SU-DHL-6 (cell line): ENCODE measurements around the gene P2RY8.

ENCODE experiments used
- H2AFZ ChIP-seq: fragments of 200-600 bp; sonication (generic); 2 replicates; pipeline ENCODE4 v1.6.1; 2014; ENCODE audit warnings: low read depth, mild to moderate bottlenecking, moderate library complexity, mixed read lengths, antibody characterized with exemption, low read length; ENCODE audit not compliant: severe bottlenecking
- H3F3A ChIP-seq: fragments of 200-600 bp; shearing (Covaris generic); 2 replicates; pipeline ENCODE4 v1.6.0; 2016; ENCODE audit warnings: antibody characterized with exemption, mild to moderate bottlenecking; ENCODE audit not compliant: insufficient read depth
- H3K27ac ChIP-seq: fragments of 200-600 bp; sonication (generic); 2 replicates; pipeline ENCODE4 v1.5.1; 2016; ENCODE audit warnings: low read depth, mild to moderate bottlenecking, low read length, moderate library complexity, mixed read lengths
- H3K27me3 ChIP-seq: fragments of 200-600 bp; sonication (generic), shearing (Covaris generic); 2 replicates; pipeline ENCODE4 v1.6.0; 2014; ENCODE audit warnings: mild to moderate bottlenecking, low read length
- H3K36me3 ChIP-seq: fragments of 200-600 bp; sonication (generic); 2 replicates; pipeline ENCODE4 v1.6.1; 2014; ENCODE audit warnings: mild to moderate bottlenecking, low read length, mixed read lengths
- H3K4me2 ChIP-seq: fragments of 300-600, 200-600 bp; shearing (Covaris generic), sonication (generic); 2 replicates; pipeline ENCODE4 v1.6.0; 2014; ENCODE audit warnings: low read length, low read depth, mild to moderate bottlenecking; ENCODE audit not compliant: poor library complexity, severe bottlenecking
- H3K4me3 ChIP-seq: fragments of 200-600 bp; sonication (generic); 2 replicates; pipeline ENCODE4 v1.5.1; 2014; ENCODE audit warnings: antibody characterized with exemption, low read length, mild to moderate bottlenecking, mixed read lengths; ENCODE audit not compliant: insufficient read depth, poor library complexity, severe bottlenecking
- H3K79me2 ChIP-seq: fragments of 200-600 bp; sonication (generic); 2 replicates; pipeline ENCODE4 v1.6.1; 2014; ENCODE audit warnings: mild to moderate bottlenecking, low read length, moderate library complexity; ENCODE audit not compliant: insufficient read depth
- H3K9ac ChIP-seq: fragments of 200-600 bp; sonication (generic); 2 replicates; pipeline ENCODE4 v1.7.0; 2014; ENCODE audit warnings: mild to moderate bottlenecking, low read length
- H3K9me2 ChIP-seq: fragments of 200-600 bp; sonication (generic); replicated peaks from 2 replicates; pipeline ENCODE4 v1.6.1; 2014; ENCODE audit warnings: low read length; ENCODE audit not compliant: insufficient read depth
- H3K9me3 ChIP-seq: fragments of 200-600 bp; sonication (generic); 2 replicates; pipeline ENCODE4 v1.6.1; 2014; ENCODE audit warnings: low read length, mixed read lengths; ENCODE audit not compliant: insufficient read depth
- H4K20me1 ChIP-seq: fragments of 200-600 bp; sonication (generic); 2 replicates; pipeline ENCODE4 v1.6.1; 2014; ENCODE audit warnings: low read depth, mild to moderate bottlenecking, antibody characterized with exemption, low read length, moderate library complexity, mixed read lengths
- CTCF ChIP-seq: fragments of 200-600 bp; sonication (generic); IDR thresholded peaks from one replicate; pipeline ENCODE4 v1.5.1; 2017; ENCODE audit warnings: antibody characterized with exemption, mild to moderate bottlenecking, low read length, moderate library complexity; ENCODE audit not compliant: insufficient read depth, poor library complexity, severe bottlenecking
- EZH2phosphoT487 ChIP-seq: fragments of 200-600 bp; sonication (generic), shearing (Covaris generic); conservative IDR thresholded peaks from 2 replicates; pipeline ENCODE4 v1.6.1; 2018; ENCODE audit warnings: mild to moderate bottlenecking, antibody characterized with exemption, low read length, moderate library complexity, mixed read lengths

P2RY8 gene

GRCh38 chrX:1481636-1482529 lies 55.1 kb downstream of the P2RY8 start:
- Histone ChIP-seq H3K9me3 (no peaks in the 10 kb centered on the region), H4K20me1 (no peaks in the 10 kb centered on the region), H3K4me3 (no peak overlapping the region), H3K36me3 (peaks cover 22% of the 10 kb centered on the region), H3K27me3 (no peaks in the 10 kb centered on the region), H3K27ac (peak overlapping the region; percentile 100), H3K9me2 (no peaks in the 10 kb centered on the region), H3K9ac (peak overlapping the region; percentile 65), H3F3A (peaks cover 76% of the 10 kb centered on the region), H2AFZ (no peak overlapping the region), H3K79me2 (peaks cover 45% of the 10 kb centered on the region), H3K4me2 (peak overlapping the region; percentile 71)
- TF ChIP-seq EZH2phosphoT487, result no peak
- TF ChIP-seq CTCF, result no peak

GRCh38 chrX:1480082-1480785 lies 56.8 kb downstream of the P2RY8 start:
- no peak overlapping the region for H2AFZ ChIP-seq
- TF ChIP-seq EZH2phosphoT487, result no peak
- TF ChIP-seq CTCF, result no peak
- no peaks in the 10 kb centered on the region for H4K20me1 ChIP-seq
- peak overlapping the region; percentile 41 for H3K4me2 ChIP-seq
- no peaks in the 10 kb centered on the region for H3K9me2 ChIP-seq
- H3K36me3 ChIP-seq, result peaks cover 13% of the 10 kb centered on the region
- H3K9me3 ChIP-seq, result no peaks in the 10 kb centered on the region
- H3K4me3 ChIP-seq, result no peak overlapping the region
- H3K9ac ChIP-seq, result peak overlapping the region; percentile 48
- H3F3A ChIP-seq, result peaks cover 67% of the 10 kb centered on the region
- H3K79me2 ChIP-seq, result peaks cover 40% of the 10 kb centered on the region
- H3K27me3 ChIP-seq, result no peaks in the 10 kb centered on the region
- H3K27ac ChIP-seq, result peak overlapping the region; percentile 100

GRCh38 chrX:1477801-1478458 lies 59.1 kb downstream of the P2RY8 start:
- no peak overlapping the region for H3K9ac ChIP-seq
- H3K9me3 ChIP-seq, result no peaks in the 10 kb centered on the region
- H3K27ac ChIP-seq, result peak overlapping the region; percentile 100
- H3K27me3 ChIP-seq, result no peaks in the 10 kb centered on the region
- no peak overlapping the region for H2AFZ ChIP-seq
- H3F3A ChIP-seq, result peaks cover 44% of the 10 kb centered on the region
- no peaks in the 10 kb centered on the region for H4K20me1 ChIP-seq
- H3K4me3 ChIP-seq, result no peak overlapping the region
- no peak overlapping the region for H3K4me2 ChIP-seq
- H3K9me2 ChIP-seq, result no peaks in the 10 kb centered on the region
- peaks cover 39% of the 10 kb centered on the region for H3K79me2 ChIP-seq
- no peak for TF ChIP-seq EZH2phosphoT487
- no peak for TF ChIP-seq CTCF
- H3K36me3 ChIP-seq, result peaks cover 11% of the 10 kb centered on the region
